SHP77 treated with DMSO at 0.1 percent for 48 hours (cell line): Measurements from ENCODE around the gene JPH3.

Experiments
- DNase-seq: peaks from one replicate; lab custom pipeline; 2025; lab: John Stamatoyannopoulos, UW

Gene JPH3

DNA sequence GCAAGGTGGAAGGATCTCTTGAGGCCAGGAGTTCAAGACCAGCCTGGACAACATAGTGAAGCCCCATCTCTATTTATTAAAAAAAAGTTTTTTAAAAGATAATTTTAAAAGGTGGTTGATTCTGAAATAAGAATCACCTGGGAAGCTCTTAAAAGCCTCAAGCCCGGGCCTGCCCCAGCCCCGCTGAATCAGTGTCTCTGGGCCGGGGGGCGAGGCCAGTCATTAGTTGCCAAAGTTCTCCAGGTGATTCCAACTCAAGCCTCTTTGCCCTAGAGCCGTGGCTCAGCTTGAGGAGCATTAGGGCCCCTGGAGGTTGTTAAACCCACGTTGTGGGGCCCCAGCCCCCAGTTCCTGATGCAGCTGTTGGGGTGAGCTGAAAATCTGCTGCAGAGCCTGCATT lies 24.6 kb downstream of the JPH3 start:
- DNase-seq, result no peak

- DNase-seq, result no peak
Measured at GRCh38 chr16:87627542-87628245, 25.4 kb downstream of the JPH3 start.

GRCh38 chr16:87628246-87628923 lies 26.1 kb downstream of the JPH3 start:
- DNase-seq, result no peak

- no peak for DNase-seq
Measured at GRCh38 chr16:87628940-87629339, 26.6 kb downstream of the JPH3 start.

DNA sequence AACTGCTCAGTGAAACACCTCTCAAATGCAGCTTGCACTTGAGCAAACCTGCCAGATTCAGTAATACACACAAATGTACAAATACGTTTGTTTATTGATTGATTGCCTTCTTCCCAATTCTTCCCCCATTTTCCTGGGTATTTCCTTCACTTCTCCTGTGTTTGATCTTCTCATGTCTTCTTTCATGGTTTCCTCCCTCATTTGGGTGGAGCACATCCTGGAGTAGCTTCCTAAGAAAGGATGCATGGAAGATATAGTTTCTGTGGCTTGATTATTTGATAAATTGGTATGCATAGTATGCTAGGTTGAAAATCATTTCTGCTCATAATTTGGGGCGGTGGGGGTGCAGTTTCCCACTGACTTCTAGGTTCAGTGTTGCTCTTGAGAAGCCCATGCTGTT lies 28.8 kb downstream of the JPH3 start:
- DNase-seq, result no peak

GRCh38 chr16:87634411-87634810 lies 32.1 kb downstream of the JPH3 start:
- no peak for DNase-seq

GRCh38 chr16:87635541-87636049 lies 33.3 kb downstream of the JPH3 start:
- peak; percentile 66 for DNase-seq

GRCh38 chr16:87636050-87636684 lies 33.9 kb downstream of the JPH3 start:
- peak; percentile 60 for DNase-seq

DNA sequence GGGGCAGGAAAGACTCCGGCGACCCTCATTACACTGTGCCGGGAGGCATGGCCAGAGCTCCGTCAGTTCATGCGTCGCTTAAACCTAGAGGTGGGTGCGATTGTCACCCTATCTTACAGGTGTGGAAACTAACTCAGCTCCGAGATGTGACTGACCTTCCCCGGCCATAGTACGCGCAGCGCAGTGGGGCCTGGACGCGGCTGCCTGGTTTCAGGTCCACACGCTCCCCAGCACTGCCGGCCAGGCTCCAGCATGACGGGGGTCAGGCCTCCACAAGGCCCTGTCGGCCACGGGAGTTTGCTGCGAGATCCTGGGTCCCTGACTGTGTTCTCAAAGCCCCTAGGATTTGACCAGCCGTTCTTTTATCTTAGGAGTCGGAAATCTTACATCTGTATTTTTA lies 34.4 kb downstream of the JPH3 start:
- DNase-seq, result no peak

- no peak for DNase-seq
Measured at GRCh38 chr16:87637357-87637756, 35.0 kb downstream of the JPH3 start.

GRCh38 chr16:87638736-87639135 lies 36.4 kb downstream of the JPH3 start:
- no peak for DNase-seq

- no peak for DNase-seq
Measured at GRCh38 chr16:87641721-87642120, 39.4 kb downstream of the JPH3 start.

DNA sequence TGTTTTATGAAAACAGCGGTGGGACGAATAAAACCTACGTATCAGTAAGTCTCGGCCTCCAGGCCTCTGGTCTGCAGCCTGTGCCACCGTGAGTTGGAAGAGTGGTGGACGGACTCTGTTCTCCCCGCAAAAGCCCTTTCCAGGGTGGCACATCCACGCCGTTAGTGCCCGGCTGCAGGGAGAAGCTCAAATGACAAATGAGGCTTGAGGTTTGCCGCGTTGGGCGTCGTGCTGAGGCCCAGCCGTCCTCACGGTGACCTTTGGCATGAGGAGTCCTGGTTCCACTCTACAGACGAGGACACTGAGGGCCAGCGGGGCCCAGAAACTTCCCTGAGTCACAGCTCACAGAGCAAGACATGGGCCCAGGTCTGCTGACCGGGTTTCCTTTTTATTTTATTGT lies 40.2 kb downstream of the JPH3 start:
- no peak for DNase-seq

DNA sequence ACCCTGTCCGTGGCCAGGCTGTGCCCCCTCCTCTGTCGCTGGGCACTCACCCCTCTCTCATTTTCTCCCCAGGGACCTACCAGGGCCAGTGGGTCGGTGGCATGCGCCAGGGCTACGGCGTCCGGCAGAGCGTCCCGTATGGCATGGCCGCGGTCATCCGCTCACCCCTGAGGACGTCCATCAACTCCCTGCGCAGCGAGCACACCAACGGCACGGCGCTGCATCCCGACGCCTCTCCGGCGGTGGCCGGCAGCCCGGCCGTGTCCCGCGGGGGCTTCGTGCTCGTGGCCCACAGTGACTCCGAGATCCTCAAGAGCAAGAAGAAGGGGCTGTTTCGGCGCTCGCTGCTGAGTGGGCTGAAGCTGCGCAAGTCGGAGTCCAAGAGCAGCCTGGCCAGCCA lies 41.9 kb downstream of the JPH3 start:
- no peak for DNase-seq

DNA sequence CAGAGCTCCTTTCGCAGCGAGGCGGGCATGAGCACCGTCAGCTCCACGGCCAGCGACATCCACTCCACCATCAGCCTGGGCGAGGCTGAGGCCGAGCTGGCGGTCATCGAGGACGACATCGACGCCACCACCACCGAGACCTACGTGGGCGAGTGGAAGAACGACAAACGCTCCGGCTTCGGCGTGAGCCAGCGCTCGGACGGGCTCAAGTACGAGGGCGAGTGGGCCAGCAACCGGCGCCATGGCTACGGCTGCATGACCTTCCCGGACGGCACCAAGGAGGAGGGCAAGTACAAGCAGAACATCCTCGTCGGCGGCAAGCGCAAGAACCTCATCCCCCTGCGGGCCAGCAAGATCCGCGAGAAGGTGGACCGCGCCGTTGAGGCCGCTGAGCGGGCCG lies 42.3 kb downstream of the JPH3 start:
- no peak for DNase-seq

DNA sequence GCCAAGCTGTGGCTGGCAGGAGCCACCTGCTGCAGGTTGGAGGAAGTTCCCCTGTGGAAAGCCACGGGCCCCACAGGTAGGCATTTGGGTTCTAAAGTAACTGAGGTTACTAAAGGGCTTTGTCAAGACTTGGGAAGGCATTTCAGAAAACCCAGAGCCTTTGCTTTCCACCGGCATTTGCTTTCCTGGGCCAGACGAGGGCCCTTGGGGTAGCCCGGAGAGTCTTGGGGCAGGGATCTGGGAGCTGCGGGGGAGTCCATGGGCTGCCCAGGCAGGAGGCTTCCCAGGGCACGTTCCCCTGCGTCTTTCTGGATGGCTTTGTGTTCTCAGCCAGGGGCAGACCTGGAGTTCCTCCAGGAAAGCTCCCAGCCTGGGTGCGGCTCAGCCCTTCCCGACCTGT lies 43.5 kb downstream of the JPH3 start:
- DNase-seq, result no peak

- no peak for DNase-seq
Measured at GRCh38 chr16:87647431-87648185, 45.3 kb downstream of the JPH3 start.

GRCh38 chr16:87648236-87648635 lies 45.9 kb downstream of the JPH3 start:
- DNase-seq, result no peak

GRCh38 chr16:87648698-87649487 lies 46.6 kb downstream of the JPH3 start:
- DNase-seq, result no peak

GRCh38 chr16:87652386-87652785 lies 50.1 kb downstream of the JPH3 start:
- DNase-seq, result no peak

DNA sequence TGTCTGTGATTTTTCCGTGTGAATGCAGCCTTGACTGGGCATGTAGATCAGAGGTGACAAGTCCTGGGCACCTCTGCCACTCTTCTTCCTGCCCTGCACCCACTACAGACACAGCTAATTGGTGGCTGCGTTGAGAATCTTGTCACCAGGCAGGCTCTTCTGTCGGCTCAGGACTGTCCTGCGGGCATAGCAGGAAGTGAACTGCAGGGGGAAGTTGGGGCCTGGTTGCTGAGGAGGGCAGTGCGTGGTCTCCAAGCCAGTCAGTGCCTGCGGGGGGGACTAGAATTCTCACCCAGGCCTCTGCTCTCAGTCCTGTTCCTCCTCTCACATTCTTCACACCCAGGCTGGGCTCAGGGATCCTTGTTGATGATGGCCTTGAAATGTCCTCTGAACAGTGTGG lies 50.5 kb downstream of the JPH3 start:
- no peak for DNase-seq

DNA sequence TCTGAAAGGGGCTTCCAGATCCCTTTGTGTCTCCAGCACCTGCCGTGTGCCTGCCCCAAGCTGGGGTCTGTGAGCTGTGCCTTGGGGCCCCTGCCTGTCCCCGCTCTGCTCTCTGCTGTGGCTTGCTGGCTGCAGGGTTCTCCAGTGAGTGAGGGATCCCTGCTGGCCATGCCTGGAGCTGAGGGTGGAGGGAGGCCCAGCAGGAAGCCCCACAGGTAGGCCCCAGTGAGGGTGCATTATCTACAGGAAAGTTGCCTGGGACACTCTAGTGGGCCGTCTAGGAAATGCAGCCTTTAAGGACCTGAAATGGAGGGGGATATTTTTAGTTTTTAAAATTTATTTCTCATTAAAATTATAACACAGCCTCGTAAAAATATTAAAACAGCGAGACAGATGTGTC lies 50.9 kb downstream of the JPH3 start:
- DNase-seq, result no peak
